ENCODE data around the gene NEU2.

NEU2 gene

GRCh38 chr2:233032551-233033320, at the start of gene NEU2:
NEU2 (plus strand) TSS chr2:233032672; CDS start chr2:233032672, 0 bp downstream.
- DNase-seq (ENCODE audit: low spot score): no peak

GRCh38 chr2:232982926-232983668, 49.4 kb upstream of the NEU2 start:
- no peak for DNase-seq (ENCODE audit: low spot score)

GRCh38 chr2:232983669-232984140, 48.8 kb upstream of the NEU2 start:
- no peak for DNase-seq (ENCODE audit: low spot score)

- no peak for DNase-seq (ENCODE audit: low spot score)
Measured at GRCh38 chr2:232984451-232985207, 47.8 kb upstream of the NEU2 start.

- DNase-seq (ENCODE audit: low spot score): no peak
Measured at GRCh38 chr2:232986155-232986554, 46.3 kb upstream of the NEU2 start.

DNA sequence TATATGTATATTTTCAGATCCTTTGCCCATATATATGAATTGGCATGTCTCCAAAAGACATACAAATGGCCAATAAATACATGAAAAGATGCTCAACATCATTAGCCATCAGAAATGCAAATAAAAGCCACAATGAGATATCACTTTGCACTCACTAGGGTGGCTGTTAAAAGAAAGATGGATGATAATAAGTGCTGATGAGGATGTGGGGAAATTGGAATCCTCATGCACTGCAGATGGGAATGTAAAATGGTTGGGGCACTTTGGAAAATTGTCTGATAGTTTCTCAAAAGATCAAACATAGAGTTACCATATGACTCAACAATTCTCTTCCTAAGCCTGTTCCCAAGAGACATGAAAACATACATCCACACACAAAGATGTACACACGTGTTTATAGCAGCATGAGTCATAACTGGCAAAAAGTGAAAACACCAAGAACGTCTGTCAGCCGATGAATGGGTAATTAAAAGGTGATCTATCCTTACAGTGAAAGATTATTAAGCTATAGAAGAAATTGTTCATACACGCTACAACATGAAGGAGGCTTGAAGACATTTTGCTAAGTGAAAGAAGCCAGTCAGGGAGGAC, 39.1 kb upstream of the NEU2 start:
- DNase-seq (ENCODE audit: low spot score): no peak

GRCh38 chr2:232994446-232994845, 38.0 kb upstream of the NEU2 start:
- no peak for DNase-seq (ENCODE audit: low spot score)

DNA sequence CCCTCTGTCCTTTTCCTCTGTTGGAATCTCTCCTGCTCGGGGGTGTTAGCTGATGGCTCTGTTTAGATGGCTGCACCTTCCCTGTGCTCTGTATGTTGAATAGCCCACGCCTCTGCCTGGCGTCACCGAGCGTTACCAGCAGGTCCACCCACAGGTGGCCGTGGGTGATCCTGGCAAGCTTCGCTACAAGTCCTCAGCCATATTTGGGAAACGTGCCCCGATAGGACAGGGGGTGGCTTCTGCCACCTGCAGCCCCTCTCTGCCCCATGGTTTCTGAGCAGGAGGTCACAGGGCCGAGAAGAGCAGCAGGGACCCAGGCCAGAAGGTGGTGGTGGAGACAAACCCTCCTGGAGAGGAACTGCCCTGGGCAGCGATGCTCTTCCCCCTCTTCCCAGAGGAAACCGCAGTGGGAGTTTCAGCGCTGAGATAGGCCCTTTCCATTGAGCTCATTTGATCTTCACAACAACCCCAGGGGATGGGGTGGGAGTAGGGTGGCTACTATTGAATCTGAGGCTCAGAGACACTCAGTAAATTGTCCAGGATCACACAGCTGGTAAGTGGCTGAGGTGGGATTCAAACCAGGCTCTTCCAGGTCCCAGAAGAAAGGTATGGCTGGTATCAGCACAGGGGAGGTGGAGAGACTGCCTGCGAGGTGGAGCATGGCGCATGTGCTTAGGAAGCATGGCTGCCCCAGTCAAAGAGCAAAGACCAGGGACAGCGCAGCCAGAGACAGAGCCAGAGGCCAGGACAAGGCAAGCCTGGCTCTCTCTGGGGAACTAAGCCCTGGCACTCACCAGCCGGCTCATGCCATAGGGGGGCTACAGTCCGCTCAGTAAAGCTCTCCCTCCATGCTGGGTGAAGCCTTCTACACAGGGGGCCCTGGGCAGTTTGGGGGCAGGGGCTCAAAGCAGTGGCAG, 34.5 kb upstream of the NEU2 start:
- no peak for DNase-seq (ENCODE audit: low spot score)

- no peak for DNase-seq (ENCODE audit: low spot score)
Measured at GRCh38 chr2:232998666-232998985, 33.8 kb upstream of the NEU2 start.

DNA sequence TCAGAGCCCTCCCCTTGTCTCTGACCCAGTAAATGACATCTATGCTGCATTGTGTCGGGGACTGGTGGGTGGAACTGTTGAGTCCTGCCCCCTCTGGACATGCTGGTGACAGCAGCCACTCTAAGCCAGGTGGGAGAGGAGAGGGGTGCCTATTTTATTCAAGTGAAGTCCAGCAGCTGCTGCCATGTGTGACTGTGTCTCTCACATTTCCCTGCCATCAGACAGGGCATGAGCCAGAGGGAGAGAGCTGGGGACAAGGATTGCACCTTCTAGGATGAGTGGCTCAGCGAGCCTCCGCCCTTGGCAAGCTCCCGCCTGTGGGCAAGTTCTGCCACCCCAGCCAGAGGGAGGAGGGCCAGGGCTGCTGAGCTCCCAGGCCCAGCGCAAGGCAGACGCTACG, 33.1 kb upstream of the NEU2 start:
- DNase-seq (ENCODE audit: low spot score): no peak

GRCh38 chr2:233000886-233001750, 31.4 kb upstream of the NEU2 start:
- DNase-seq (ENCODE audit: low spot score): no peak

GRCh38 chr2:233002829-233003657, 29.4 kb upstream of the NEU2 start:
- DNase-seq (ENCODE audit: low spot score): no peak

GRCh38 chr2:233003658-233004555, 28.6 kb upstream of the NEU2 start:
- DNase-seq (ENCODE audit: low spot score): no peak

- no peak for DNase-seq (ENCODE audit: low spot score)
Measured at GRCh38 chr2:233005096-233005495, 27.4 kb upstream of the NEU2 start.

DNA sequence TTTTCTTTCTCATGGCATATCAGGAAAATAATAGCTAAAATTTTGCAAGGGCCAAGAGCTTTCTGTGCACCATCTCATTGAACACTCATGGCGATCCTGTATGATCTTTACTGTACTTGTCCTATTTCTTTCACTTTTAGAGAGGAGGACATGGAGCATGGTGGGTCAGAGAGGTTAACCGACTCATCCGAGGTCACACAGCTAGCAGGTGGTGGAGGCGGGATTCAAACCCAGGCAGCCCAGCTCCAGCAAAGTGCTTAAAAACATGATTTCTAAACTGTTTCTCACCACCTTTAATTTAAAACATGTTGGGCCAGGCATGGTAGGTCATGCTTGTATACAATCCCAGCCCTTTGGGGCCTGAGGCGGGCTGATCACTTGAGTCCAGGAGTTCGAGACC, 25.8 kb upstream of the NEU2 start:
- DNase-seq (ENCODE audit: low spot score): no peak

DNA sequence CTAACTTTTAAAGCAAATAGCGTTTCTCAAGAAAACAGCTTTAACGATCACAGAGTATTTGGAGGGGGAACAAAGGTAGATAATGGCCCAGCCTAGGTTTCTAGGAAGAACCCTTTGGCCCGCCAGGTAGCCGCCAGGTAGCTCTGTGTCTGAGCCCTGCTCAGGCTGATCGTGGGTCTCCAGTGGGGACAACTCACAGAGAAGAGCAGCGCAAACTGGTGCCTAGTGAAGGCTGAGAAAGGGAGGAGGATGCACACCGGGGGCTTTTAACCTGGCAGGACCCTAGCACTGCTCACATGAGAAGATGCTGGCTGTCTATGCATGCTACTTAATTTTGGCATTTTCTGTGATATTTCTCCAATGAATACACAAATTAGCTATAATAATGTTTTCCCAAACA, 25.2 kb upstream of the NEU2 start:
- no peak for DNase-seq (ENCODE audit: low spot score)

- no peak for DNase-seq (ENCODE audit: low spot score)
Measured at GRCh38 chr2:233007739-233008138, 24.7 kb upstream of the NEU2 start.

DNA sequence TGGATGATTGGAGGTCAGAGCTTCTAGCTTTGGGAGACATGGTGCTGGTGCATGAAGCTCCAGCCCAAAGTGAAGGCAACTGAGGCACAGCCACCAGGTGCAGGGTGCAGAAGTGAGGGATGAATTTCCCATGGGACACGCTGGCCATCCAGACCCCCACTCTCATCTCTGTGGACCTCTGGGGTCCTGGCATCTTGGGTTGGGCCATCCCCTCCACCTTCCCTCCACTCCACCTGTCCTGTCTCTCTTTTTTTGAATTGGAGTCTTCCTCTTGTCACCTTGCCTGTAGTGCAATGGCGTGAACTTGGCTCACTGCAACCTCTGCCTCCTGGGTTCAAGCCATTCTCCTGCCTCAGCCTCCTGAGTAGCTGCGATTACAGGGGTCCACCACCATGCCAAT, 22.8 kb upstream of the NEU2 start:
- DNase-seq (ENCODE audit: low spot score): no peak

All from LoVo (cell line).